GM19099 (cell line): ENCODE measurements around the gene RCOR3.

ENCODE experiments used
- POLR2A ChIP-seq: IDR thresholded peaks from 3 replicates; pipeline ENCODE4 v1.6.1; 2011; ENCODE audit warnings: low read depth; ENCODE audit not compliant: insufficient read length; ENCODE audit errors: extremely low read depth

Gene RCOR3

DNA sequence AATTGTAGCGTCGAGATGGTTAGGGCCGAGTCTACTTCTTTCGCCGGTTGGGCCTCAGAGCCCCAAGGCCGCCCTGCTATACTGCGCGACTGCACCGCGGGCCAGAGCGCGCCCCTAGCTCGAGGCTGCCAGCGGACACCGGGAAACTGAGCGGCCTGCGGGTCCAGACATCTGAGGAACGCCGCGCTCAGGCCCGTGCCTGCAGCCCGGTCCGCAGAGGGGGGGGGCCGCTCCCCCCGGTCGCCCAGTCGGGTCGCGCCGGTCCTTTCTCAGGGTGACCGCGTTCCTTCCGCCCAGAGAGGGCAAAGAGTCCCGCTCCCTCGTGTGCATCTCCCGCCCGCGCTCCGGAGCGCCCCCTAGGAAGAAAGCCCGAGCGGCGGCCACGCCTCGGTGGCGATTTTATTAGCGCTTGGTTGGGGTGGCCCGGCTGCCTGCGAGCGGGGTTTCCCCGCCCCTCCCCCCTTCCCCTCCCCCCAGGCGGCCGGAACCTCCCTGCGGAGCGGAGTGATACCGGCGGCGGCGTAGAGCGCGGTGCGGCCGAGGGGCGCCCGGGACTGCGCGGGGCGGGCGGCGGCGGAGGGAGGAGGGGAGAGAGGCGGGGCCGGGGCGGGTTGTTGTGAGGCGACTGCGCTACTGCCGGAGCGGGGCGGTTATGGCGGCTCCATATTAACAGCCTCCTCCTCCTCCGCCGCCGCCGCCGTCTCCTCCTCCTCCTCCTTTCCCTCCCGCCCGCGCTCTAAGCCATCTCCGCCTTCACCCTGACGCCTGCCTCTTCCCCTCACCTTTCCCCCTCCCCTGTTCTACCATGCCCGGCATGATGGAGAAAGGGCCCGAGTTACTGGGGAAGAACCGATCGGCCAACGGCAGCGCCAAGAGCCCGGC lies at the start of gene RCOR3:
RCOR3 (plus strand) TSS at position 611 of the 882 bp plus-strand sequence; CDS start at position 806, 195 bp downstream.
- peak; percentile 79 for TF ChIP-seq POLR2A

DNA sequence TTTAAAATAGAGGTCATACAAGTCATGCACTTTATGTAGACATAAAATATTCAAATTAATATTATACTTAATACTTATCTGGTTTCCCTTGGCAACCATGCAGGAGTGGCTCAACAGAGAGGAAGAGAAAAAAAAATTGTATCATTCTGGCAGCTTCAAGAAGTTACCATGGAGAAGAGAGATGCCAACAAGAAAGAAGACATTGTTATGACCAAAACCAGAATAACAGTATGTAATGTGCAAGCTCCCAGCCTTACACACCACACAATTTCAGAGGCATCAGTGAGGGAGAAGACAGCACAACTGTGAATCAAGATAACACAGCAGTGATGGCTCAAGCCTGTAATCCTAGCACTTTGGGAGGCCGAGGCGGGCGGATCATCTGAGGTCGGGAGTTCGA lies 49.1 kb upstream of the RCOR3 start:
- no peak for TF ChIP-seq POLR2A

DNA sequence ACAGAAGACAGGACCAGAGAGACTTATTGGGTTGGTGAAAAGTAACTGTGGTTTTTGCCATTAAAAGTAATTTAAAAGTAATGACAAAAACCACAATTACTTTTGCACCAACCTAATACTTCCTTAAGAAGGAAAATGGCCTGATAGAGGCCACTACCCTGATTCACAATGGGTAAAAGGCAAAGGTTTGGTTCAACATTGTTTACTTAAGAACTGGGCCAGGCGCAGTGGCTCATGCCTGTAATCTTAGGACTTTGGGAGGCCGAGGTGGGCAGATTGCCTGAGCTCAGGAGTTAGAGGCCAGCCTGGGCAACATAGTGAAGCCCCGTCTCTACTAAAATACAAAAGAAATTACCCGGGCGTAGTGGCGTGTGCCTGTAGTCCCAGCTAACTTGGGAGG lies 48.2 kb upstream of the RCOR3 start:
- no peak for TF ChIP-seq POLR2A

DNA sequence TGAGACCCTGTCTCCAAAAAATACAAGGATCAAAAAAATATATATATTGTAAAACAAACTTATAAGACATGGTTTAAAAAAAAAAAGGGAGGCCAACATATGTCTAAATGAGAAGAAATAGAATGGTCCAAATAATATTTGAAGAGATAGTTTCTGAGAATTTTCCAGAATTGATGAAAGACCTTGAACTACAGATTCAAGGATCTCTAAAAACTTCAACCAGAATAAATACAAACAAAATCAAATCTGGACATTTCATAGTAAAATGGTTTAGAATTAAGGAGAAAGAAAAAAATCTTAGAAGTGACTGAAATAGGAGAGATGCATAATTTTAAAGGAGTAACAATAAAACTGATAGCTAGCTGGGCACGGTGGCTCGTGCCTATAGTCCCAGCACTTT lies 45.5 kb upstream of the RCOR3 start:
- TF ChIP-seq POLR2A, result no peak

DNA sequence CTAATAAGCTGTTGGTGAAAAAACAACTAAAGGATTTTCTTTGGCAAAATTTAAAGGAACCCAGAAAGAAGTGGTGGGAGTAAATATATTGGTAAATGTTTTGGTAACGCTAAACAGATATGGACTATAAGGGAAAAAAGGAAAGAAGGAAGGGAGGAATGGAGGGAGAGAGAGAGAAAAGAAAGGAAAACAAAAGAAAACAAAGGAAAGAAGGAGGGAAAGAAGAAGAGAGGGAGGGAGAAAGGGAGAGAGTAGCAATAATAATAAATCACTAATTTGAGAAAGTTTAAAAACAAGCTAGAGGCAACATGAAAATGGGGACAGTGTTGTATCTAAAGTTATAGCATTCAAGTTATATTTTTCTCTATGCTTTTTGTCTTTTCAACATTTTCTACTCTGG lies 43.6 kb upstream of the RCOR3 start:
- TF ChIP-seq POLR2A, result no peak

DNA sequence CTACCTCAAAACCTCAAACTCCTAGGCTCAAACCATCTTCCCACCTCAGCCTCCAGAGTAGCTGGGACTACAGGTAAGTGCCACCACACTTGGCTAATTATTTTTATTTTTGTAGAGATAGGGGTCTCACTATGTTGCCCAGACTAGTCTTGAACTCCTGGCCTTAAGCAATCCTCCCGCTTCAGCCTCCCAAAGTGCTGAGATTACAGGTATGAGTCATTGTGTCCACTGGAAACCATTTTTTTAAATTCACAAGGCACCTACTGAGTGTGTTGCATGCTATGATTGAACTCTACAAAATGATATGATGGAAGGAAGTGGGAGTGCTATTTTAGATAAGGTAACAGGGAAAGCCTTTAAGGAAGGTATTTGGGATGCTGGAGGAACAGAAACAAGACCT lies 41.8 kb upstream of the RCOR3 start:
- no peak for TF ChIP-seq POLR2A

DNA sequence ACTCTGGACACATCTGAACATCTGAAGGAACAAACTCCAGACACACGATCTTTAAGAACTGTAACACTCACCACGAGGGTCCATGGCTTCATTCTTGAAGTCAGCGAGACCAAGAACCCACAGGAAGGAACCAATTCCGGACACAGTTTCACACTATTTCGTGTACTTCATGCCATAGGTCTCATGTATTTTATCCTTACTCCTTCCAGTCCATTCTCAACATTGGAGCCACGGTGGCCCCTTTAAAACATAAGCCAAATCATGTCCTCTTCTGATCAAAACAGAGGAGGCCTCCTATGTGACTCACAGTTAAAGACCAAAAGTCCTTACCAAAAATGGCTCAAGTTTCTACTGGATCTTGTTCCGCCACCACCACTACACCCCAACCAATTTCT lies 29.8 kb upstream of the RCOR3 start:
- no peak for TF ChIP-seq POLR2A

DNA sequence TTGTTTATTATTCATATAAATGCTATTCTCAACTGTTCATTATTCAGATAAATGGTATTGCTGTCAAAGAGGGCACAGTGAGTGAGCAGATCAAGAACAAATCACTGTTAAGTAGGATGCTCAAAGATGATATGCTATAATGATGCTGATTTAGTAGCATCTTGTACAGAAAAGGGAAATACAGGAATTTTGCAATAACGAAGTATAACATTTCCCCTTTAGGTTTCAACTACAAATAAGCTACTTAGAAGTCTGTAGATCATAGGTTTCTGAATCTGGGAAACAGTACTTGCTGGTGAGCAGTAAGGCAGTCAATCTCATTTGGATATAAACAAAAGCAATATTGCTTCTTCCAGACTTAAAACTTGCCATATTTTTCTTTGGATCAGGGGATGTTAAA lies 27.3 kb upstream of the RCOR3 start:
- TF ChIP-seq POLR2A, result no peak

DNA sequence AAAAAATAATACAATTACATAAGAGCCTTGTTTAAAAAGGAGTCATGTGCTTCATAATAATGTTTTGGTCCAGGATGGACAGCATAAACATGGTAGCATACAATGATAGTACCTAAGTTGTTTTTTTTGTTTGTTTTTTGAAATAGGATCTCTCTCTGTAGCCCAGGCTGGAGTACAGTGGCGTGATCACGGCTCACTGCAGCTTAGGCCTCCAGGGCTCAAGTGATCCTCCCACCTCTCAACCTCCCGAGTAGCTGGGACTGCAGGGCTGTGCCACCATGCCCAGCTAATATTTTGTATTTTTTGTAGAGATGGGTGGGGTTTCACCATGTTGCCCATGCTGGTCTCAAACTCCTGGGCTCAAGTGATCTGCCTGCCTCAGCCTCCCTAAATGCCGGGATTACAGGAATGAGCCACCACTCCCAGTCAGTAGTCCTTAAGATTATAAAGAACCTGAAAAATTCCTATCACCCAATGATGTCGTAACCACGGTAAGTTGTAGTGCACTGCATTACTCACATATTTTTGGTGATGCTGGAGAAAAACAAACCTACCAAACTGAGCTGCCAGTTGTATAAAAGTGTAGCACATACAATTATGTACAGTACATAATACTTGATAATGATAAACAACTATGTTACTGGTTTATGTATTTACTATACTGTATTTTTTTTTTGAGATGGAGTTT lies 22.4 kb upstream of the RCOR3 start:
- TF ChIP-seq POLR2A, result no peak

DNA sequence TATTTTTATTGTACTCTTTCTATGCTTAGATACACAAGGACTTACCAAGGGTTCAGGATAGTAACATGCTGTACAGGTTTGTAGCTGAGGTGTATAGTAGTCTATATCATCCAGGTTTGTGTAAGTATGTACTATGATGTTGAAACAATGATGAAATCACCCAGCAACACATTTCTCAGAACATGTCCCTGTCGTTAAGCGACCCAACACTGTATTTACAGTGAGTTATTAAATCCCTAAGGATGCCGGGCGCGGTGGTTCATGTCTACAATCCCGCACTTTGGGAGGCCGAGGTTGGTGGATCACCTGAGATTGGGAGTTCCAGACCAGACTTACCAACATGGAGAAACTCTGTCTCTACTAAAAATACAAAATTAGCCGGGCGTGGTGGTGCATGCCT lies 21.6 kb upstream of the RCOR3 start:
- TF ChIP-seq POLR2A, result no peak

DNA sequence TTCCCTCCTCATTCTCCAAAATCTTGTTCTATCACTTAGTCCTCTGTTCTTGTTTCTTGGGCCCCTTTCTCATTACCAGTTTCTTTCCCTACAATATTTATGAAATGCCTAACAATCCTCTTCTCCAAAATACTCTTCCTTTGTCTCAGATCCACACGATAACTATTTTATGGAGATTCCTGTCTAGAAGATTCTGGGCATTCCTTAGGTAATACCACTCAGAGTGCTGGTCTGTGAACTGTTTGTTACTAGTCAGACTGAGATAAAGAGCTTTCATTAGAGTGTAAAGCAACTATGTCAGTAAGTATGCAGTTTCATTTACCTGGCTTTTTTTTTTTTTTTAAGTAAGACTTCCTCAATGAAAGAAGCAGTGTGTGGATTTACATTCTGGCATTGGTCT lies 18.1 kb upstream of the RCOR3 start:
- TF ChIP-seq POLR2A, result no peak

DNA sequence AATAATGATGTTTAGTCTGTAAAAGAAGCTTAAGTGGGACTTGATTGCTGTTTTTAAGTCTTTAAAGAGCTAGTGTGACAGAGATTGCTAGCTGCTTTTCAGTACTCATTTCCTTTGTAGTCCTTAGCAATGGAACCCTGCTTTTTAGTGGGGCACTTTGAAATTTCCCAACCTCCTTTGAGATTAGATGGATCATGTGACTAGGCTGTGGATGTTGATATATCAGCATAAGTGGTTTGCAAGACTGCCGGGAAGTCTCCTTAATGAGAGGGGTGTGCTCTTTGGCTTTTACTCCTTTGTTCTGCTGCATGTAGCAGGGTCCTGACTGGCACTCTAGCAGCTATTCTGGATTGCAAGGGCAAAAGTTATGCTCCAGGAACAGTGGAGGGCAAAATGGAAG lies 11.2 kb upstream of the RCOR3 start:
- no peak for TF ChIP-seq POLR2A

DNA sequence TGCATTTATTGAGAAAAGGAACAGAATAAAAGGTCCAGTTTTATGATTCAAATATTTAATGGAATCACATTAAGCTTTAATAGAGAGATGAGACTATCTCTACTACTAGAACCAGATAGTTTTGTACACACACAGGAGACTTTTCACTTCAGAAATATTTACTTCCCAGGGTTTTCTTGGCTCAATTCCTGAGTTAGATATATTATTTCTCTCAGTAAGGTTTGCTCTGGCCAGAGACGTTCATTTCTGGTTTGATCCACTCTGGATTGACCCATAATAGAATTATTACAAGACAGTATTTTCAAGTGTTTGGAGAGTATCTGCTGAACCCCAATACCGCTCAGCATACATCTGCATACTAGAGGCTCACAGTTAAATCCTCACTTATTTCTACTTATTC lies 1.3 kb upstream of the RCOR3 start:
- TF ChIP-seq POLR2A, result no peak

DNA sequence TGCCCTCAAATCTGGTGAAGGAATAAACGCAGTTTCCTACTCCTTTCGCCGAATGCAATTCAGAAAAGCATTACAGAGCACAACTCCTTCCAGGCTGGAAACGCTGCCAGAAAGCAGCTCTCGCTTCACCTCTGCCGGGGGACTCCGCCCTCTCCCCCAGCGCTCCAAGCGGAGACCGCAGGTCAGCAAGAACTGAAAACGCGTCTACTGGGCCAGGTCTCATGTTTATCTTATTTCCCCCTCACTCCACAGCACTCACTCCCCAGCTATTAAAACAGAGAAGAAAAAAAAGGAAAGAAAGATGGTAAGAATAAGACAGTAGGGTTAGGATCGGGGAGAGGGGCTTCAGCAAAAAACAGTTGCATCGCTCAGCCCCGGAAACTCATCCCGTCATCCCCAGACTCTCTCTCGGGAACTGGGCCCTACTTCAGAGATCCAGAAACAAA lies 833 bp upstream of the RCOR3 start:
- no peak for TF ChIP-seq POLR2A

DNA sequence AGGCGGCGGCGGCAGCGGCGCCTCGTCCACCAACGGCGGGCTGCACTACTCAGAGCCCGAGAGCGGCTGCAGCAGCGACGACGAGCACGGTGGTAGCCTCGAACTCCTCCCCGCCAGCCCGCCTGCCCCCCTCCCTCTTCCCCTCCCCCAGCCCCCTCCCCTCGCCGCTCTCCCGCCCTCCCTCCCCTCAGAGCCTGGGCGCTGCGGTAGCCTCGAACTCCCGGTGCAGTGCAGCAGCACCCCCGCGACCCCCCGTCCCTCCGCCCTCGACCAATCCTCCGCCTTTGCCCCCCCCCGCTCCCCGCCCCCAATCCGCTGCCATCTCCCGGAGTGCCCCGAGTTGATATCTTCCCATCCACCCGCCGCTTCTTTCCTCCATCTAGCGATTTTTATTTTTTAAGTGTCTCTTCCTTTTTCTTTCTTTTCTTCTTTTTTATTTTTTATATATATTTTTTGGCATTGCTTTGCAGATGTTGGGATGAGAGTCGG lies 516 bp downstream of the RCOR3 start:
- peak; percentile 2 for TF ChIP-seq POLR2A
